Heart right ventricle (tissue), 16 donors: ENCODE data around the gene RUSC1. TPM values are rescaled to one million over a fixed set of nuclear protein-coding genes. Genes with fewer than 3 reads are reported as not detected.
A peak's percentile ranks its signal among the peaks of the same experiment; 100 is the strongest.

Experiments used
- ATAC-seq, 8 donors: fragments of 200-7000 bp; cut with Tn5 transposase; one replicate each; pipeline ENCODE4 v1.9.1; 2020; ENCODE audit warnings: mild to moderate bottlenecking in 8 of 8, moderate library complexity in 8 of 8, moderate number of reproducible peaks in 1 of 8
- DNase-seq, 2 donors: peaks; one replicate each; pipeline ENCODE4 v3.0.0-alpha.2; 2020
- H3K27ac ChIP-seq, 10 donors: fragments of 200-600 bp; sonication (generic) in 2 of 10; one replicate each; pipeline versions ENCODE4 v1.5.0 to v1.8.0; 2020 to 2022; ENCODE audit warnings: mild to moderate bottlenecking in 3 of 10
- H3K27me3 ChIP-seq, 7 donors: fragments of 200-600 bp; one replicate each; pipeline ENCODE4 v1.8.0; 2021 to 2022; ENCODE audit warnings: mild to moderate bottlenecking in 2 of 7
- H3K36me3 ChIP-seq, 9 donors: fragments of 200-600 bp; sonication (generic) in 1 of 9; one replicate each; pipeline versions ENCODE4 v1.5.0 to v1.8.0; 2020 to 2022; ENCODE audit warnings: mild to moderate bottlenecking in 2 of 9
- H3K4me1 ChIP-seq, 9 donors: fragments of 200-600 bp; sonication (generic) in 1 of 9; one replicate each; pipeline versions ENCODE4 v1.5.0 to v1.8.0; 2020 to 2022; ENCODE audit warnings: mild to moderate bottlenecking in 4 of 9
- H3K4me3 ChIP-seq, 10 donors: fragments of 200-600 bp; sonication (generic) in 2 of 10; one replicate each; pipeline versions ENCODE4 v1.5.0 to v1.8.0; 2020 to 2022; ENCODE audit warnings: mild to moderate bottlenecking in 7 of 10, moderate library complexity in 2 of 10
- H3K9me3 ChIP-seq, 11 donors: fragments of 200-600 bp in 10 of 11; sonication (generic) in 2 of 11; one replicate each; pipeline versions ENCODE4 v1.5.0 to v1.8.0; 2013 to 2022; ENCODE audit warnings: mild to moderate bottlenecking in 2 of 11, control low read depth in 1 of 11, moderate library complexity in 1 of 11
- WGBS, 2 donors: extraction: QIAGEN DNeasy Blood & Tissue Kit; methylation state at CpG; one replicate each; pipeline ENCODE4 v1.1.7; 2013; ENCODE audit warnings: inconsistent platforms in 1 of 2; 5-methylcytosine and 5-hydroxymethylcytosine counted together
- intact Hi-C, 10 donors: fragments of 100-400 bp; cut with DNase I; formaldehyde crosslinking; loops; one replicate each; pipeline versions ENCODE4 v1.11.1 to v1.14.2; 2022
- long read RNA-seq, 3 donors: library from polyadenylated mRNA; unstranded; transcript quantifications; one replicate each; pipeline ENCODE4 v2.0.0, GENCODE V29; 2020 to 2021
- polyA plus RNA-seq, 2 donors: library from polyadenylated mRNA; stranded (reverse); fragments of 200-250 nt; gene quantifications; one replicate each; pipeline ENCODE4 v1.2.3, GENCODE V29; 2013
- total RNA-seq, 10 donors: library from RNA; stranded (reverse); fragmentation: NEBNext Ultra II Directional in 3 of 10; extraction: Animal tissue kit (Norgen Biotek cat#: 25700) in 3 of 10; gene quantifications; one replicate each; pipeline versions ENCODE4 v1.2.1 to v1.2.4, GENCODE V29; 2021 to 2023
- TF ChIP-seq, protein P1 (sequence below), 9 donors: fragments of 200-600 bp; sonication (generic) in 2 of 9; IDR thresholded peaks; one replicate each; pipeline versions ENCODE4 v1.5.0 to v1.8.0; 2021 to 2022; ENCODE audit warnings: antibody characterized with exemption in 9 of 9, mild to moderate bottlenecking in 5 of 9, moderate library complexity in 1 of 9
- donor health status: Arrhythmogenic right ventricular cardiomyopathy.
- donor health status: ischemic (EF 13 %, LVEDD 7.1; RV severe dilation, severe dysfunction).
- donor health status: healthy with polysubstance abuse.
- donor health status: DM: no; HTN: yes; CAD: no.
- donor health status: DM: no; HTN: no; CAD: no.
- donor health status: ischemic (EF 25% LVEDD 6.9; RV normal size, moderate dysfunction).
- donor health status: ischemic (EF 25% LVEDD 5.7; RV mildly dilated, moderate dysfunction).
- donor health status: healthy.
- donor health status: DM: yes; HTN: yes; CAD: no.
- donor health status: Ischemic cardiomyopathy.
- donor health status: ischemic (EF 35%, LVEDD 5.7; RV mildly dilated, moderate dysfunction).
- donor health status: nonischemic (EF 11% LVEDD 7.7; RV severe dilation, severe dysfunction).
- donor health status: DM: yes; HTN: yes; CAD: no.
- donor health status: PGD.
- donor health status: ischemic (EF 29% LVEDD 5.4; RV normal size, mild dysfunction).
- donor health status: nonischemic (EF 23%, LVEDD 6.1; RV moderate dilation, normal function).

RUSC1 gene
- total RNA-seq (10 to 100 TPM; 11.4 to 22.8 (median 15.1) TPM), polyA plus RNA-seq (10 to 100 TPM; 25.0 to 26.4 TPM)
- long read RNA-seq, donor 1, partial matches to known transcripts, result 10 of 29 reads
- long read RNA-seq, donor 1, other reads (novel, unspliced or antisense), result 8 of 29 reads
- long read RNA-seq, donor 2, transcript RUSC1-203 (9 exons, 1,968 nt), result major isoform, 5 of 27 reads
- long read RNA-seq, donor 2, partial matches to known transcripts, result 11 of 27 reads
- long read RNA-seq, donor 2, other reads (novel, unspliced or antisense), result 6 of 27 reads
- long read RNA-seq, donor 3, transcript RUSC1-203 (9 exons, 1,968 nt), result major isoform, 7 of 35 reads
- long read RNA-seq, donor 3, transcript RUSC1-202 (9 exons, 2,503 nt), result minor isoform, 5 of 35 reads
- long read RNA-seq, donor 3, partial matches to known transcripts, result 9 of 35 reads
- long read RNA-seq, donor 3, other reads (novel, unspliced or antisense), result 8 of 35 reads

DNA sequence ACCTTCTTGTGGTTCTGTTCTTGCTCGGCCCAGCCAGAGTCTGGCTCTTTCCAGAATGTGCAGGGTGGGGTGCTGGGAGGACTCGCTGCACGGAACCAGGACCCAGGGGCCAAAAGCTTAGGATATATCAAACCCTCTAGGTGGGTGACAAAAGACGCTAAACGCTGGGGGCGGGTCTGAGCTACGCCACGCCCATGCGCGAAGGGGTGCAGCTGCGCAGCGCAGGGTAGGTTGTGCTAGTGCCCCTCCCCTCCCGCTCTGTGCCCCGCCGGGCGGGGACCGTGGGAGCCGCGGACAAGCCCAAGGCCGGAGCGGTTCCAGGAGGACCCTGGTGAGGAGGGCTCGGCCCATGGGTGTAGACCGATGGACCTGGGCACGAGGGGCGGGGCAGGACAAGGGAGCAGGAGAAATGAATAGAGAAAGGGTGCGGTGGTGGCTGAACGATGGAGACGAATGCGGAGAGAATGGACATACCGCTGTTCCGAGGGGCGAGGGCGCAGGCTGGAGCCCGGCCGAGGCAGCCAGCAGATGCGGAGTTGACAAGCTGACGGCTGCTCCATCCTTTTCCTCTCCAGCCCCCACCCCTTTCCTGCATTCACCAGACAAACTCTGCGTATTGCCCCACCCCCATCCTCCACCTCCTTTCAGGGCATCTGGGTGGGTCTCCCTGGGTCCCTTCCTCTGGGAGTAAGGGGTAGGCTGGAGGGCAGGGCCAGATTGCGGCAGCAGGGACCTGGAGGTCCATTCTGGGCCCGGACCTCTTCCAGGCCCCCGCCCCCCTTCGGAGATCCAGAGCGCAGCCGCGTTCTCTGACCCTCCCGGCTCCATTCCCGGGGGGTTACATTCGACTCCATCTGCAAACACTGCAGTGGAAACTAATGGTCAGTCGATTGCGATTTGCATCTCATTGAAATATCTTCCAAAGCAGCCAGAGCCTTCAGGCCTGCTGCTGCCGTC is at the start of gene RUSC1:
RUSC1 (plus strand) TSS at position 234 of the 957 bp plus-strand sequence. CDS start 880 bp downstream, outside the sequence.
- peak within 1 kb of the TSS; percentile 54 to 87 (median 78) for H3K4me3 ChIP-seq
- H3K27ac ChIP-seq, result peak within 1 kb of the TSS; percentile 61 to 98 (median 97)
- peak; percentile 88 for DNase-seq
- no peaks in the 10 kb centered on the region for H3K27me3 ChIP-seq
- peaks cover 7 to 48% (median 40%) of the 10 kb centered on the region in 9 donors for H3K4me1 ChIP-seq
- H3K9me3 ChIP-seq, result no peaks in the 10 kb centered on the region
- intact Hi-C loops, result loop anchor here (2.0 to 5.0 kb wide), 5 partner anchors 44 to 271 kb away; partner anchors contain the start of genes HCN3 (in 5 of the 10), MTX1 (in 2 of the 10) and THBS3 (in 2 of the 10)
- H3K36me3 ChIP-seq, result peaks cover 0 to 45% (median 2%) of the 10 kb centered on the region in 9 donors
- WGBS, 2 donors, result 10 to 12% methylated on average over 50 to 51 of the region's 51 CpGs
- TF ChIP-seq, protein P1, sequence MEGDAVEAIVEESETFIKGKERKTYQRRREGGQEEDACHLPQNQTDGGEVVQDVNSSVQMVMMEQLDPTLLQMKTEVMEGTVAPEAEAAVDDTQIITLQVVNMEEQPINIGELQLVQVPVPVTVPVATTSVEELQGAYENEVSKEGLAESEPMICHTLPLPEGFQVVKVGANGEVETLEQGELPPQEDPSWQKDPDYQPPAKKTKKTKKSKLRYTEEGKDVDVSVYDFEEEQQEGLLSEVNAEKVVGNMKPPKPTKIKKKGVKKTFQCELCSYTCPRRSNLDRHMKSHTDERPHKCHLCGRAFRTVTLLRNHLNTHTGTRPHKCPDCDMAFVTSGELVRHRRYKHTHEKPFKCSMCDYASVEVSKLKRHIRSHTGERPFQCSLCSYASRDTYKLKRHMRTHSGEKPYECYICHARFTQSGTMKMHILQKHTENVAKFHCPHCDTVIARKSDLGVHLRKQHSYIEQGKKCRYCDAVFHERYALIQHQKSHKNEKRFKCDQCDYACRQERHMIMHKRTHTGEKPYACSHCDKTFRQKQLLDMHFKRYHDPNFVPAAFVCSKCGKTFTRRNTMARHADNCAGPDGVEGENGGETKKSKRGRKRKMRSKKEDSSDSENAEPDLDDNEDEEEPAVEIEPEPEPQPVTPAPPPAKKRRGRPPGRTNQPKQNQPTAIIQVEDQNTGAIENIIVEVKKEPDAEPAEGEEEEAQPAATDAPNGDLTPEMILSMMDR (IDR thresholded peaks at IDR 0.05), result peak in 1 of 9 donors; percentile 5
- peak; percentile 32 to 56 (median 48) for ATAC-seq

- ATAC-seq (peak; percentile 23 to 72 (median 31)), DNase-seq (no peak)
- TF ChIP-seq, protein P1 (IDR thresholded peaks at IDR 0.05), result no peak
- intact Hi-C loops, result loop anchor here in 3 of 10 donors (2.0 to 5.0 kb wide), 2 partner anchors 35 to 36 kb away; partner anchors contain the start of gene FDPS (in 3 of the 3)
- no peaks in the 10 kb centered on the region for H3K9me3 ChIP-seq
- H3K27me3 ChIP-seq, result no peaks in the 10 kb centered on the region
- peak overlapping the region; percentile 19 to 88 (median 76) for H3K4me3 ChIP-seq
- H3K36me3 ChIP-seq, result peaks cover 0 to 43% (median 30%) of the 10 kb centered on the region in 9 donors
- H3K4me1 ChIP-seq, result peaks cover 11 to 44% (median 35%) of the 10 kb centered on the region in 9 donors
- peak overlapping the region; percentile 78 to 97 (median 92) for H3K27ac ChIP-seq
- 3 to 4% methylated on average over 44 of the region's 44 CpGs for WGBS, 2 donors
Measured at GRCh38 chr1:155272466-155273342, 48.0 kb upstream of the RUSC1 start.

- Histone ChIP-seq H3K4me3 (peak within 1 kb of the TSS; percentile 19 to 88 (median 76)), H3K36me3 (peaks cover 0 to 34% (median 21%) of the 10 kb centered on the region in 9 donors), H3K9me3 (no peaks in the 10 kb centered on the region), H3K27me3 (no peaks in the 10 kb centered on the region), H3K4me1 (peaks cover 11 to 48% (median 40%) of the 10 kb centered on the region in 9 donors), H3K27ac (peak within 1 kb of the TSS; percentile 78 to 97 (median 92))
- intact Hi-C loops, result loop anchor here in 3 of 10 donors (2.0 to 5.0 kb wide), 2 partner anchors 34 to 35 kb away; partner anchors contain the start of gene FDPS (in 3 of the 3)
- peak; percentile 96 to 98 for DNase-seq
- TF ChIP-seq, protein P1 (IDR thresholded peaks at IDR 0.05), result no peak
- peak; percentile 92 to 95 (median 94) for ATAC-seq
- WGBS, 2 donors, result 13 to 14% methylated on average over 55 to 61 of the region's 61 CpGs
Measured at GRCh38 chr1:155273343-155274245, 47.1 kb upstream of the RUSC1 start, which contains the start of gene CLK2. Gene CLK2 (minus strand): TSS chr1:155273504. CDS start chr1:155270977, 2,527 bp downstream.
